GM13976 (cell line): ENCODE results near the gene OR2A14.

ENCODE experiments used
- DNase-seq: peaks from one replicate; pipeline ENCODE4 v3.0.0; 2012; ENCODE audit warnings: low spot score
- in situ Hi-C: fragments of 300-500 bp; cut with MboI; formaldehyde crosslinking; loops from one replicate; pipeline ENCODE4 v1.12.0; 2022; ENCODE audit warnings: low sequenced_read_pairs, mixed read lengths, inconsistent platforms; ENCODE audit not compliant: unreplicated experiment
- TF ChIP-seq, protein P1 (sequence below): IDR thresholded peaks from 2 replicates; pipeline ENCODE4 v1.5.1; 2012; ENCODE audit warnings: borderline replicate concordance, mild to moderate bottlenecking; ENCODE audit not compliant: insufficient read depth; ENCODE audit errors: extremely low read depth, missing control alignments, control extremely low read depth

Gene OR2A14, protein sequence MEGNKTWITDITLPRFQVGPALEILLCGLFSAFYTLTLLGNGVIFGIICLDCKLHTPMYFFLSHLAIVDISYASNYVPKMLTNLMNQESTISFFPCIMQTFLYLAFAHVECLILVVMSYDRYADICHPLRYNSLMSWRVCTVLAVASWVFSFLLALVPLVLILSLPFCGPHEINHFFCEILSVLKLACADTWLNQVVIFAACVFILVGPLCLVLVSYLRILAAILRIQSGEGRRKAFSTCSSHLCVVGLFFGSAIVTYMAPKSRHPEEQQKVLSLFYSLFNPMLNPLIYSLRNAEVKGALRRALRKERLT

DNA sequence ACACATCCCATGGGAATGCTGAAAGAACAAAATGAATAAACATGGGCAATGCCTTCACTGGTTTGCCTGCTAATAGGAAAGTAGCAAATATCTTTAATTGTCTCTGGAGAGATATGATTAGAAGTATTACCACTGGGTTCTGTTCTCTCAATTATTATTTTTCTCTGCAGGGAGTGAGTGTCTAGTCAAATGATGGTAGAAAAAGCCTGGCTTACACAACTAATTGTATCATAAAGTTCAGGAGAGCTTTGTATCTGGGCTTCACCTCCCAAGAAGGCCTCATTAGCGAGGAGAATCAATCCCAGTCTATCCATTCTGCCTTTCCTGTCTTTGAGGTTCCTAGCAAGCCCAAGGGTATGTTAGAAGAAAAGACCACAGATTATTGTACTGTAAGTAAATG is at the start of gene OR2A14:
OR2A14 (plus strand) TSS at position 301 of the 400 bp plus-strand sequence. CDS start 5,937 bp downstream, outside the sequence.
- TF ChIP-seq, protein P1, sequence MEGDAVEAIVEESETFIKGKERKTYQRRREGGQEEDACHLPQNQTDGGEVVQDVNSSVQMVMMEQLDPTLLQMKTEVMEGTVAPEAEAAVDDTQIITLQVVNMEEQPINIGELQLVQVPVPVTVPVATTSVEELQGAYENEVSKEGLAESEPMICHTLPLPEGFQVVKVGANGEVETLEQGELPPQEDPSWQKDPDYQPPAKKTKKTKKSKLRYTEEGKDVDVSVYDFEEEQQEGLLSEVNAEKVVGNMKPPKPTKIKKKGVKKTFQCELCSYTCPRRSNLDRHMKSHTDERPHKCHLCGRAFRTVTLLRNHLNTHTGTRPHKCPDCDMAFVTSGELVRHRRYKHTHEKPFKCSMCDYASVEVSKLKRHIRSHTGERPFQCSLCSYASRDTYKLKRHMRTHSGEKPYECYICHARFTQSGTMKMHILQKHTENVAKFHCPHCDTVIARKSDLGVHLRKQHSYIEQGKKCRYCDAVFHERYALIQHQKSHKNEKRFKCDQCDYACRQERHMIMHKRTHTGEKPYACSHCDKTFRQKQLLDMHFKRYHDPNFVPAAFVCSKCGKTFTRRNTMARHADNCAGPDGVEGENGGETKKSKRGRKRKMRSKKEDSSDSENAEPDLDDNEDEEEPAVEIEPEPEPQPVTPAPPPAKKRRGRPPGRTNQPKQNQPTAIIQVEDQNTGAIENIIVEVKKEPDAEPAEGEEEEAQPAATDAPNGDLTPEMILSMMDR, result no peak
- in situ Hi-C loops, result no loop called here
- no peak for DNase-seq

DNA sequence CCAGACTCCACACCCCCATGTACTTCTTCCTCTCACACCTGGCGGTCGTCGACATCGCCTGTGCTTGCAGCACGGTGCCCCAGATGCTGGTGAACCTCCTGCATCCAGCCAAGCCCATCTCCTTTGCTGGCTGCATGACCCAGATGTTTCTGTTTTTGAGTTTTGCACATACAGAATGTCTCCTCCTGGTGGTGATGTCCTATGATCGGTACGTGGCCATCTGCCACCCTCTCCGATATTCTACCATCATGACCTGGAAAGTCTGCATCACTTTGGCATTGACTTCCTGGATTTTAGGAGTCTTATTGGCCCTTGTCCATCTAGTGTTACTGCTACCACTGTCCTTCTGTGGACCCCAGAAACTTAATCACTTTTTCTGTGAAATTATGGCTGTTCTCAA is 48.6 kb upstream of the OR2A14 start:
- DNase-seq, result no peak
- in situ Hi-C loops, result no loop called here
- TF ChIP-seq, protein P1, result no peak

DNA sequence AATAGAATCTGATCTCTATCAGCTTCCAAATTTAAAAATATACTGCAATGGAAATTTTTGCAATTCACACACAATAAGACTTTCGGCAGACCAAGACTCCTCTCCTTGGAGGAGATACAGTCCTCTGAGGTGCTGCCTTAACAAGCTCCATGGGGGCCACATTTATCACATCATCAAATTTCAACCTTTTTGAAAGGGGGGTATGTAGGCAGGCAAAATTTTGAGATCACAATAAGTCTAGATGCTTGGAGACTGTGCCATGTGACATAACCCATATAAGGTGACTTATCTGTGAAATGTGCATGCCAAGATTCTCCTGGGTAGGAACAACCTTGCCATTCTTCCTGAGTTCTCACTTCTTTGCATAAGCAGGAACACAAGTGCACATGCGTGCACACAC is 37.0 kb upstream of the OR2A14 start, which contains the start of gene OR2A12:
OR2A12 (plus strand) TSS at position 301 of the 400 bp plus-strand sequence. CDS start 8,830 bp downstream, outside the sequence.
- in situ Hi-C loops, result no loop called here
- TF ChIP-seq, protein P1, result no peak
- DNase-seq, result no peak

DNA sequence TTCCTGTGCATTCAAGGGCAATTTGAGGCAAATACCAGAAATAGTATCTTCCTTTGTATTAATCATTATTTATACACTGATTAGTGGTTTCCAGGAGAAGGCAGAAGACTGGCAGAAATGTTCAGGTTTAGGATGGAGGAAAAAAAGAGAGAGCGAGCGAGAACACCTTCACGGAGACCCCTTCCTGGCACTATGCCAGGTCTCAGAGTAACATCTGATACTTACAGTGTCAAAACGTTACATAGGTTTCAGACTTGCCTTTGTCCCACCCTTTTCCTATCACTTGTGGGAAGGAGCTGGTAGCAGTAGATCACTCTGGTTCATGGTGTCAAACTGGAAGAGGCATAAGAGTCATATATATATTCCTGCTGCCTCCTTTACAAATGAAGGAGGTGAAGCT is 36.2 kb upstream of the OR2A14 start:
- in situ Hi-C loops, result no loop called here
- TF ChIP-seq, protein P1, result no peak
- DNase-seq, result no peak

DNA sequence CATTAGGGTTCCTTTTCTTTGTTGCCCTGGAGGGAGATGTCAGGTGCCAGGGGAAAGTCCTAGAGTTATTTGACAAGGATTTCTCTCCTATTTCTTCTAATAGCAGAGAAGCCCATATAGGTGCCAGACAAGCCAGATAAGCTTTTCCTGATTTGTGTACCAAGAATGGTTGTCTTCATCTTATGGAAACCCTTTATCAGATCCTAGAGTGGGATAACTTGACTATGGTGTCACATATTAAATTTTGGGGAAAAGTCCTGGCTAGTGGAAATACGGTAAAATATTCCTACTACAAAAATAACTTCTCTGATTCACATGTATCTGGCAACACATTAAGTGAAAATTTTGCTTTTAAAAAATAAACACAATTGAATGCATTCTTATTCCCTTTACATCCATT is 35.7 kb upstream of the OR2A14 start:
- in situ Hi-C loops, result no loop called here
- DNase-seq, result no peak
- TF ChIP-seq, protein P1, result no peak

DNA sequence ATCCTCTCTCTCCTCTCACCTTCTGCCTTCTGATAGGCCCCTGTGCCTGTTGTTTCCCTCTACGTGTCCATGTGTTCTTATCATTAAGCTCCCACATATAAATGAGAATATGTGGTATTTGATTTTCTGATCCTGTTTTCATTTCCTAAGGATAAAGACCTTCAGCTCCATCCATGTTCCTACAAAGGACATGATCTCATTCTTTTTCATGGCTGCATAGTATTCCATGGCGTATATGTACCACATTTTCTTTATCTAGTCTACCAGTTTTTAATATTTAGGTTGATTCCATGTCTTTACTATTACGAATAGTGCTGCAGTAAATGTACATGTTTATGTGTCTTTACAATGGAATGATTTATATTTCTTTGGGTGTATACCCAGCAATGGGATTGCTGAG is 32.3 kb upstream of the OR2A14 start:
- in situ Hi-C loops, result no loop called here
- TF ChIP-seq, protein P1, result no peak
- no peak for DNase-seq
